ENCODE measurements around the gene HCN3.
"Not testable (repeated sequence)": the region's sequence is repeated elsewhere in the genome, so short reads cannot be mapped to it uniquely, and the experiment has no call there.

GRCh38 chr1:155231302-155231701 lies 46.0 kb upstream of the HCN3 start:
- TF ChIP-seq POLR2A (IDR thresholded peaks at IDR 0.05; ENCODE audit: low read length); GATA1 (IDR thresholded peaks at IDR 0.05; ENCODE audit: low read depth, low read length): not testable (repeated sequence)

Data from erythroblast (primary cell).